WTC11 (cell line): ENCODE results near the gene FNDC3A. TPM values are rescaled to one million over a fixed set of nuclear protein-coding genes. Genes with fewer than 3 reads are reported as not detected.

ENCODE experiments used
- ATAC-seq: fragments of 200-7000 bp; cut with Tn5 transposase; 2 replicates; pipeline ENCODE4 v1.10.0; 2021; ENCODE audit warnings: mild to moderate bottlenecking, moderate library complexity
- CTCF ChIA-PET: fragments of 300-600 bp; sonication (Branson Sonifier 250); formaldehyde crosslinking; loops from one replicate; lab custom pipeline; 2021; ENCODE audit warnings: antibody characterized with exemption; lab: Charles Lee
- POLR2A ChIA-PET: fragments of 350-600 bp; sonication (Branson Sonifier 250); formaldehyde crosslinking; loops from one replicate; lab custom pipeline; 2021; ENCODE audit warnings: antibody characterized with exemption; lab: Charles Lee
- DNase-seq: peaks from one replicate; pipeline ENCODE4 v3.0.0; 2021; ENCODE audit warnings: low spot score
- H3K27ac Mint-ChIP-seq: 2 replicates; pipeline ENCODE4 v1.8.0; 2021; ENCODE audit warnings: mixed read lengths
- H3K27me3 Mint-ChIP-seq: 2 replicates; pipeline ENCODE4 v1.8.0; 2021; ENCODE audit warnings: low read depth, mild to moderate bottlenecking, moderate library complexity, mixed read lengths
- H3K36me3 Mint-ChIP-seq: 2 replicates; pipeline ENCODE4 v1.8.0; 2021; ENCODE audit warnings: mixed read lengths
- H3K4me1 Mint-ChIP-seq: 2 replicates; pipeline ENCODE4 v1.8.0; 2022; ENCODE audit warnings: mixed read lengths
- H3K4me3 Mint-ChIP-seq: 2 replicates; pipeline ENCODE4 v1.8.0; 2021; ENCODE audit warnings: mild to moderate bottlenecking, moderate library complexity, mixed read lengths
- H3K9me3 Mint-ChIP-seq: 2 replicates; pipeline ENCODE4 v1.8.0; 2021; ENCODE audit warnings: mixed read lengths
- CBFB ChIP-seq: sonication (generic); formaldehyde crosslinking; IDR thresholded peaks from 2 replicates; pipeline ENCODE4 v1.8.1; 2022; ENCODE audit warnings: mild to moderate bottlenecking, low read depth, missing genetic modification reagents
- EMX1 ChIP-seq: fragments of 250-450 bp; sonication (Bioruptor Pico); IDR thresholded peaks from 2 replicates; pipeline ENCODE4 v1.8.0; 2021; ENCODE audit warnings: mild to moderate bottlenecking
- FOXJ3 ChIP-seq: sonication (generic); formaldehyde crosslinking; IDR thresholded peaks from 2 replicates; pipeline ENCODE4 v1.9.0; 2021; ENCODE audit warnings: missing genetic modification reagents, mild to moderate bottlenecking, borderline replicate concordance
- GTF2I ChIP-seq: fragments of 250-450 bp; sonication (Bioruptor Pico); conservative IDR thresholded peaks from 2 replicates; pipeline ENCODE4 v1.4.0; 2021; ENCODE audit warnings: mild to moderate bottlenecking
- JUN ChIP-seq: sonication (generic); formaldehyde crosslinking; IDR thresholded peaks from 2 replicates; pipeline ENCODE4 v1.8.0; 2023; ENCODE audit warnings: mild to moderate bottlenecking, missing genetic modification reagents
- KAT7 ChIP-seq: sonication (generic); formaldehyde crosslinking; IDR thresholded peaks from 2 replicates; pipeline ENCODE4 v1.8.1; 2023; ENCODE audit warnings: missing genetic modification reagents, mild to moderate bottlenecking, borderline replicate concordance
- NFYB ChIP-seq: sonication (generic); formaldehyde crosslinking; conservative IDR thresholded peaks from 2 replicates; pipeline ENCODE4 v1.8.0; 2022; ENCODE audit warnings: low read depth, missing genetic modification reagents
- NR1H2 ChIP-seq: sonication (generic); formaldehyde crosslinking; IDR thresholded peaks from 2 replicates; pipeline ENCODE4 v1.9.0; 2021; ENCODE audit warnings: mild to moderate bottlenecking, moderate library complexity, missing genetic modification reagents
- NR3C1 ChIP-seq: sonication (generic); formaldehyde crosslinking; conservative IDR thresholded peaks from 2 replicates; pipeline ENCODE4 v1.8.1; 2023; ENCODE audit warnings: low read depth, mild to moderate bottlenecking, missing genetic modification reagents
- RELA ChIP-seq: sonication (generic); formaldehyde crosslinking; IDR thresholded peaks from 2 replicates; pipeline ENCODE4 v1.8.1; 2022; ENCODE audit warnings: missing genetic modification reagents, mild to moderate bottlenecking, borderline replicate concordance
- RORB ChIP-seq: fragments of 250-450 bp; sonication (Bioruptor Pico); IDR thresholded peaks from 2 replicates; pipeline ENCODE4 v1.9.0; 2021; ENCODE audit warnings: mild to moderate bottlenecking
- SMAD4 ChIP-seq: sonication (generic); formaldehyde crosslinking; IDR thresholded peaks from 2 replicates; pipeline ENCODE4 v1.8.0; 2022; ENCODE audit warnings: mild to moderate bottlenecking, missing genetic modification reagents
- TEAD1 ChIP-seq: sonication (generic); formaldehyde crosslinking; IDR thresholded peaks from 2 replicates; pipeline ENCODE4 v1.8.0; 2022; ENCODE audit warnings: mild to moderate bottlenecking, missing genetic modification reagents
- TP53 ChIP-seq: sonication (generic); formaldehyde crosslinking; IDR thresholded peaks from 2 replicates; pipeline ENCODE4 v1.8.1; 2023; ENCODE audit warnings: mild to moderate bottlenecking, missing genetic modification reagents
- ZNF232 ChIP-seq: sonication (generic); formaldehyde crosslinking; IDR thresholded peaks from 2 replicates; pipeline ENCODE4 v1.8.0; 2022; ENCODE audit warnings: mild to moderate bottlenecking, missing genetic modification reagents
- total RNA-seq: library from RNA; stranded (reverse); gene quantifications from 3 replicates; pipeline ENCODE4 v1.2.3, GENCODE V29; 2021
- TF ChIP-seq, protein P1 (sequence below): sonication (generic); formaldehyde crosslinking; IDR thresholded peaks from 2 replicates; pipeline ENCODE4 v1.8.0; 2022; ENCODE audit warnings: mild to moderate bottlenecking, missing genetic modification reagents
- TF ChIP-seq, protein P2 (sequence below): sonication (generic); formaldehyde crosslinking; IDR thresholded peaks from 2 replicates; pipeline ENCODE4 v1.8.1; 2023; ENCODE audit warnings: mild to moderate bottlenecking, missing genetic modification reagents, moderate library complexity
- TF ChIP-seq, protein P3 (sequence below): sonication (generic); formaldehyde crosslinking; conservative IDR thresholded peaks from 2 replicates; pipeline ENCODE4 v1.8.1; 2023; ENCODE audit warnings: mild to moderate bottlenecking, low read depth, missing genetic modification reagents, moderate library complexity
- TF ChIP-seq, protein P4 (sequence below): fragments of 250-450 bp; sonication (Bioruptor Pico); IDR thresholded peaks from 2 replicates; pipeline ENCODE4 v1.9.0; 2021; ENCODE audit warnings: mild to moderate bottlenecking, borderline replicate concordance
- TF ChIP-seq, protein P5 (sequence below): fragments of 250-450 bp; sonication (Bioruptor Pico); IDR thresholded peaks from 2 replicates; pipeline ENCODE4 v1.9.0; 2021; ENCODE audit warnings: mild to moderate bottlenecking
- TF ChIP-seq, protein P6 (sequence below): sonication (generic); formaldehyde crosslinking; IDR thresholded peaks from 2 replicates; pipeline ENCODE4 v1.8.1; 2023; ENCODE audit warnings: mild to moderate bottlenecking, missing genetic modification reagents, moderate library complexity

The FNDC3A gene
- total RNA-seq, 1 experiment from 2014 or later: 24.8 TPM

DNA sequence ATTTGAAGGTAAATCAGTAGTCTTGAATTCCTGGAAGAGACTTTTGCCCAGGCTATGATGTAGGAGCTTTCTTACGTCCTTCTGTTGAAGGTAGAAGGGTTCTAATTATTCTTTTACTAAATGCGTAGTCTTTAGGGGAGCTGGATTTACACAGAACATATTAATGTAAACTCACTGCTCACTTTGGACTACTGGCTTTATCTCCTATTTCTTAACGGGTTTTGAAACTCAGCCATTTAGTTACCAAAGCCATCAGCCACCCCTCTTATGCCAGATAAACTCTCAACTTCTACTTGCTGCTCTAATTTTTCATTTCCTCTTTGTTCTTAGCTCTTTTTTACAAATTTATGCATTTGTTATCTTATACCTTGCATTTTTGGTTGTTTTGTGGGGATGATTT lies 81.5 kb downstream of the FNDC3A start:
- H3K27me3 Mint-ChIP-seq: no peaks in the 10 kb centered on the region
- ChIA-PET POLR2A (no interaction called here), CTCF (no interaction called here)
- TF ChIP-seq, protein P1, sequence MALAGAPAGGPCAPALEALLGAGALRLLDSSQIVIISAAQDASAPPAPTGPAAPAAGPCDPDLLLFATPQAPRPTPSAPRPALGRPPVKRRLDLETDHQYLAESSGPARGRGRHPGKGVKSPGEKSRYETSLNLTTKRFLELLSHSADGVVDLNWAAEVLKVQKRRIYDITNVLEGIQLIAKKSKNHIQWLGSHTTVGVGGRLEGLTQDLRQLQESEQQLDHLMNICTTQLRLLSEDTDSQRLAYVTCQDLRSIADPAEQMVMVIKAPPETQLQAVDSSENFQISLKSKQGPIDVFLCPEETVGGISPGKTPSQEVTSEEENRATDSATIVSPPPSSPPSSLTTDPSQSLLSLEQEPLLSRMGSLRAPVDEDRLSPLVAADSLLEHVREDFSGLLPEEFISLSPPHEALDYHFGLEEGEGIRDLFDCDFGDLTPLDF: no peak
- TF ChIP-seq SMAD4 (CRISPR knock-in tag) (no peak), ZNF232 (CRISPR knock-in tag) (no peak)
- no peak overlapping the region for H3K4me3 Mint-ChIP-seq
- H3K4me1 Mint-ChIP-seq: peaks cover 39% of the 10 kb centered on the region
- H3K27ac Mint-ChIP-seq: no peak overlapping the region
- peaks cover 10% of the 10 kb centered on the region for H3K9me3 Mint-ChIP-seq
- ATAC-seq: no peak
- peaks cover 4% of the 10 kb centered on the region for H3K36me3 Mint-ChIP-seq
- DNase-seq: no peak

DNA sequence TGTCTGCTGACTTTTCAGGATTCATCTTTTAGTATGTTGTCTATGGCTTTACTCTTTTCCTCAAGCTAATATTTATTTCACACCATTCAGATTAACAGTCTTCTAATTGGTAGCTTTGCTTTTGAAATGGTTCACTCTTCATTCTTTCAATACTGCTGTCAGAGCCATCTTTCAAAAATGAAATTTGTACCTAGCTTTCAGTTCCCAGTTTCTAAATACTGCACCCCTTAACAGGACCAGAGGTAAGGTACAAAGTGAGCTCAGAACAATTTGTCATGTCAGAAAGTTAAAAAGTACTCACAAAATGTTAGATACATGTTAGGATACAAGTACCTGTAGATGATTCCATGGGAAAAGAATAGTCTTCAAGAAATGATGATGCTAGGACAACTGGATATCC lies 83.0 kb downstream of the FNDC3A start:
- Mint-ChIP-seq H3K9me3 (peaks cover 6% of the 10 kb centered on the region), H3K27me3 (no peaks in the 10 kb centered on the region), H3K27ac (peak overlapping the region; percentile 27; the same call in 1 of the 2 replicates), H3K4me3 (no peak overlapping the region), H3K4me1 (peaks cover 26% of the 10 kb centered on the region), H3K36me3 (peaks cover 3% of the 10 kb centered on the region)
- ChIA-PET POLR2A (no interaction called here), CTCF (no interaction called here)
- ATAC-seq (no peak), DNase-seq (no peak)
- TF ChIP-seq RORB: no peak
- TF ChIP-seq, protein P2, sequence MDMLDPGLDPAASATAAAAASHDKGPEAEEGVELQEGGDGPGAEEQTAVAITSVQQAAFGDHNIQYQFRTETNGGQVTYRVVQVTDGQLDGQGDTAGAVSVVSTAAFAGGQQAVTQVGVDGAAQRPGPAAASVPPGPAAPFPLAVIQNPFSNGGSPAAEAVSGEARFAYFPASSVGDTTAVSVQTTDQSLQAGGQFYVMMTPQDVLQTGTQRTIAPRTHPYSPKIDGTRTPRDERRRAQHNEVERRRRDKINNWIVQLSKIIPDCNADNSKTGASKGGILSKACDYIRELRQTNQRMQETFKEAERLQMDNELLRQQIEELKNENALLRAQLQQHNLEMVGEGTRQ (CRISPR knock-in tag): no peak
- TF ChIP-seq NR3C1 (CRISPR knock-in tag): no peak
- no peak for TF ChIP-seq KAT7 (CRISPR knock-in tag)
- TF ChIP-seq, protein P3, sequence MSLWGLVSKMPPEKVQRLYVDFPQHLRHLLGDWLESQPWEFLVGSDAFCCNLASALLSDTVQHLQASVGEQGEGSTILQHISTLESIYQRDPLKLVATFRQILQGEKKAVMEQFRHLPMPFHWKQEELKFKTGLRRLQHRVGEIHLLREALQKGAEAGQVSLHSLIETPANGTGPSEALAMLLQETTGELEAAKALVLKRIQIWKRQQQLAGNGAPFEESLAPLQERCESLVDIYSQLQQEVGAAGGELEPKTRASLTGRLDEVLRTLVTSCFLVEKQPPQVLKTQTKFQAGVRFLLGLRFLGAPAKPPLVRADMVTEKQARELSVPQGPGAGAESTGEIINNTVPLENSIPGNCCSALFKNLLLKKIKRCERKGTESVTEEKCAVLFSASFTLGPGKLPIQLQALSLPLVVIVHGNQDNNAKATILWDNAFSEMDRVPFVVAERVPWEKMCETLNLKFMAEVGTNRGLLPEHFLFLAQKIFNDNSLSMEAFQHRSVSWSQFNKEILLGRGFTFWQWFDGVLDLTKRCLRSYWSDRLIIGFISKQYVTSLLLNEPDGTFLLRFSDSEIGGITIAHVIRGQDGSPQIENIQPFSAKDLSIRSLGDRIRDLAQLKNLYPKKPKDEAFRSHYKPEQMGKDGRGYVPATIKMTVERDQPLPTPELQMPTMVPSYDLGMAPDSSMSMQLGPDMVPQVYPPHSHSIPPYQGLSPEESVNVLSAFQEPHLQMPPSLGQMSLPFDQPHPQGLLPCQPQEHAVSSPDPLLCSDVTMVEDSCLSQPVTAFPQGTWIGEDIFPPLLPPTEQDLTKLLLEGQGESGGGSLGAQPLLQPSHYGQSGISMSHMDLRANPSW (CRISPR knock-in tag): no peak
- TF ChIP-seq NR1H2 (CRISPR knock-in tag): no peak
- TF ChIP-seq, protein P4, sequence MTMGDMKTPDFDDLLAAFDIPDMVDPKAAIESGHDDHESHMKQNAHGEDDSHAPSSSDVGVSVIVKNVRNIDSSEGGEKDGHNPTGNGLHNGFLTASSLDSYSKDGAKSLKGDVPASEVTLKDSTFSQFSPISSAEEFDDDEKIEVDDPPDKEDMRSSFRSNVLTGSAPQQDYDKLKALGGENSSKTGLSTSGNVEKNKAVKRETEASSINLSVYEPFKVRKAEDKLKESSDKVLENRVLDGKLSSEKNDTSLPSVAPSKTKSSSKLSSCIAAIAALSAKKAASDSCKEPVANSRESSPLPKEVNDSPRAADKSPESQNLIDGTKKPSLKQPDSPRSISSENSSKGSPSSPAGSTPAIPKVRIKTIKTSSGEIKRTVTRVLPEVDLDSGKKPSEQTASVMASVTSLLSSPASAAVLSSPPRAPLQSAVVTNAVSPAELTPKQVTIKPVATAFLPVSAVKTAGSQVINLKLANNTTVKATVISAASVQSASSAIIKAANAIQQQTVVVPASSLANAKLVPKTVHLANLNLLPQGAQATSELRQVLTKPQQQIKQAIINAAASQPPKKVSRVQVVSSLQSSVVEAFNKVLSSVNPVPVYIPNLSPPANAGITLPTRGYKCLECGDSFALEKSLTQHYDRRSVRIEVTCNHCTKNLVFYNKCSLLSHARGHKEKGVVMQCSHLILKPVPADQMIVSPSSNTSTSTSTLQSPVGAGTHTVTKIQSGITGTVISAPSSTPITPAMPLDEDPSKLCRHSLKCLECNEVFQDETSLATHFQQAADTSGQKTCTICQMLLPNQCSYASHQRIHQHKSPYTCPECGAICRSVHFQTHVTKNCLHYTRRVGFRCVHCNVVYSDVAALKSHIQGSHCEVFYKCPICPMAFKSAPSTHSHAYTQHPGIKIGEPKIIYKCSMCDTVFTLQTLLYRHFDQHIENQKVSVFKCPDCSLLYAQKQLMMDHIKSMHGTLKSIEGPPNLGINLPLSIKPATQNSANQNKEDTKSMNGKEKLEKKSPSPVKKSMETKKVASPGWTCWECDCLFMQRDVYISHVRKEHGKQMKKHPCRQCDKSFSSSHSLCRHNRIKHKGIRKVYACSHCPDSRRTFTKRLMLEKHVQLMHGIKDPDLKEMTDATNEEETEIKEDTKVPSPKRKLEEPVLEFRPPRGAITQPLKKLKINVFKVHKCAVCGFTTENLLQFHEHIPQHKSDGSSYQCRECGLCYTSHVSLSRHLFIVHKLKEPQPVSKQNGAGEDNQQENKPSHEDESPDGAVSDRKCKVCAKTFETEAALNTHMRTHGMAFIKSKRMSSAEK (CRISPR knock-in tag): no peak
- no peak for TF ChIP-seq RELA (CRISPR knock-in tag)
- TF ChIP-seq CBFB (CRISPR knock-in tag): no peak
- TF ChIP-seq JUN (CRISPR knock-in tag): no peak
- TF ChIP-seq, protein P5, sequence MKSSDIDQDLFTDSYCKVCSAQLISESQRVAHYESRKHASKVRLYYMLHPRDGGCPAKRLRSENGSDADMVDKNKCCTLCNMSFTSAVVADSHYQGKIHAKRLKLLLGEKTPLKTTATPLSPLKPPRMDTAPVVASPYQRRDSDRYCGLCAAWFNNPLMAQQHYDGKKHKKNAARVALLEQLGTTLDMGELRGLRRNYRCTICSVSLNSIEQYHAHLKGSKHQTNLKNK (CRISPR knock-in tag): no peak
- TF ChIP-seq NFYB (CRISPR knock-in tag): no peak
- no peak for TF ChIP-seq EMX1
- TF ChIP-seq TP53 (CRISPR knock-in tag): no peak
- no peak for TF ChIP-seq FOXJ3 (CRISPR knock-in tag)
- no peak for TF ChIP-seq TEAD1 (CRISPR knock-in tag)
- TF ChIP-seq GTF2I (CRISPR knock-in tag): no peak
- TF ChIP-seq, protein P6, sequence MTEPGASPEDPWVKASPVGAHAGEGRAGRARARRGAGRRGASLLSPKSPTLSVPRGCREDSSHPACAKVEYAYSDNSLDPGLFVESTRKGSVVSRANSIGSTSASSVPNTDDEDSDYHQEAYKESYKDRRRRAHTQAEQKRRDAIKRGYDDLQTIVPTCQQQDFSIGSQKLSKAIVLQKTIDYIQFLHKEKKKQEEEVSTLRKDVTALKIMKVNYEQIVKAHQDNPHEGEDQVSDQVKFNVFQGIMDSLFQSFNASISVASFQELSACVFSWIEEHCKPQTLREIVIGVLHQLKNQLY (CRISPR knock-in tag): no peak
